Fibroblast of mammary gland (primary cell): ENCODE results near the gene SPI1.

Source experiments
- DNase-seq: peaks from one replicate; pipeline ENCODE4 v3.0.0-alpha.2; 2010; ENCODE audit warnings: low read depth
- H3K4me3 ChIP-seq: 2 replicates; pipeline ENCODE4 v1.5.1; 2011; ENCODE audit warnings: low read depth, mild to moderate bottlenecking, low read length, moderate library complexity; ENCODE audit not compliant: control insufficient read depth
- TF ChIP-seq, protein P1 (sequence below): conservative IDR thresholded peaks from 2 replicates; pipeline ENCODE4 v1.5.1; 2011; ENCODE audit warnings: low read depth, low read length, inconsistent platforms; ENCODE audit not compliant: control insufficient read depth, insufficient read depth

Gene SPI1

DNA sequence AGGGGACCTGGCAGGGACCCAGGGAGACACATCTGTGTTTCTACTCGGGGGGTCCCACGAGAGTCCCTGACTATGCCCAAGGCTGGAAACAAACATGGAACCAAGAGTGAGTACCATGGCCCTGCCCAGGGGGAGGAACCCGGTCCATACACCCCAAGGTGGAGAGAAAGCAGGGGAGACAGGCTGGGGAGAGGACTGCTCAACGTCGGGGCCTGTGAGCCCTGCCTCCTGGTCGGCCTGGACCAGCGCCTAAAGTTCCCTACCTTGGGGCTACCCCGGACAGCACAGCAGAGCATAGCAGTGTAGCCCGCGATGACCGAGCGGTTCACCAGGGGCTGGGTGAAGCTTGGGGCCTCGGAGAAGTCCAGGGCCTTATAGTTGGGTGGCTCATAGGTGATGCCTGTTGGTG lies 46.0 kb downstream of the SPI1 start:
- TF ChIP-seq, protein P1, sequence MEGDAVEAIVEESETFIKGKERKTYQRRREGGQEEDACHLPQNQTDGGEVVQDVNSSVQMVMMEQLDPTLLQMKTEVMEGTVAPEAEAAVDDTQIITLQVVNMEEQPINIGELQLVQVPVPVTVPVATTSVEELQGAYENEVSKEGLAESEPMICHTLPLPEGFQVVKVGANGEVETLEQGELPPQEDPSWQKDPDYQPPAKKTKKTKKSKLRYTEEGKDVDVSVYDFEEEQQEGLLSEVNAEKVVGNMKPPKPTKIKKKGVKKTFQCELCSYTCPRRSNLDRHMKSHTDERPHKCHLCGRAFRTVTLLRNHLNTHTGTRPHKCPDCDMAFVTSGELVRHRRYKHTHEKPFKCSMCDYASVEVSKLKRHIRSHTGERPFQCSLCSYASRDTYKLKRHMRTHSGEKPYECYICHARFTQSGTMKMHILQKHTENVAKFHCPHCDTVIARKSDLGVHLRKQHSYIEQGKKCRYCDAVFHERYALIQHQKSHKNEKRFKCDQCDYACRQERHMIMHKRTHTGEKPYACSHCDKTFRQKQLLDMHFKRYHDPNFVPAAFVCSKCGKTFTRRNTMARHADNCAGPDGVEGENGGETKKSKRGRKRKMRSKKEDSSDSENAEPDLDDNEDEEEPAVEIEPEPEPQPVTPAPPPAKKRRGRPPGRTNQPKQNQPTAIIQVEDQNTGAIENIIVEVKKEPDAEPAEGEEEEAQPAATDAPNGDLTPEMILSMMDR, result no peak
- no peak overlapping the region for H3K4me3 ChIP-seq
- no peak for DNase-seq

DNA sequence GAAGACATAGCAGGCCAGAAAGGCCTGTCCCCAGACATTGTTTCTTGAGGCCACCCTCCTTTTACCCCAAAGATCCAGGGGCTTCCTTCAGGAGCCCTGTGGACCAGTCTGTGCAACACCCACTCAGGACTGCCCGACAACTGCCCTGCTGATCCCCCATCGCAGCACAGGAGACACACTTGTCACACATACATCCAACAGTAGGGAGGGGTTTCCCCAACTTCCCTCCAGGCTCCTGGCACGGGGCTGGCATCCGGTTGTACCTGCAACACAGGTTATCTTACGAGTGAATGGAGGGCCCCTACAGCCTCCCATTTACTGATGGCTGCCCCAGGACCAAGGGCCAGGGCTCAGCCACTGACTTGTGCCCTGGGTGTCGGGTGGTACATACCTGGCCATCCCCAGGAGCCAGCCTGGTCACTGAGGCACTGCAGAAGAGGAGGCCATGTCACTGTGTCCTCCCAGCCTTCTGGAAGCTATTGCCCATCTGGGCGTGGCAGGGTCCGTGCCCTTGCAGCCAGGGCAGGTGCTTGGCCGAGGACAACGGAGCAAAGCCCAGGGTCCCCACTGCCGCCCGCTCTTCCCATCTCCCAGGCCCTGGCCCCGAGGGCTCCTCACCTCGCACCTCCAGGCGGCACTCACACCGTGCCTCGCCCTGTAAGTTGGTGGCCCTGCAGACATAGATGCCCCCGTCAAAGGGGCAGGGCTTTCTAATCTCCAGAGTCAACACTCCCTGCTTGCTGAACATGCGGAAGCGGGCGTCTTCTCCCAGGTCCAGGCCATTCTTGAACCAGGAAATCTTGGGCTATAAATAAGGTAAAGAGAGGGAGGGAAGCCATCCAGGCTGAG lies 46.7 kb downstream of the SPI1 start:
- no peak for DNase-seq
- TF ChIP-seq, protein P1, result no peak
- H3K4me3 ChIP-seq, result no peak overlapping the region

DNA sequence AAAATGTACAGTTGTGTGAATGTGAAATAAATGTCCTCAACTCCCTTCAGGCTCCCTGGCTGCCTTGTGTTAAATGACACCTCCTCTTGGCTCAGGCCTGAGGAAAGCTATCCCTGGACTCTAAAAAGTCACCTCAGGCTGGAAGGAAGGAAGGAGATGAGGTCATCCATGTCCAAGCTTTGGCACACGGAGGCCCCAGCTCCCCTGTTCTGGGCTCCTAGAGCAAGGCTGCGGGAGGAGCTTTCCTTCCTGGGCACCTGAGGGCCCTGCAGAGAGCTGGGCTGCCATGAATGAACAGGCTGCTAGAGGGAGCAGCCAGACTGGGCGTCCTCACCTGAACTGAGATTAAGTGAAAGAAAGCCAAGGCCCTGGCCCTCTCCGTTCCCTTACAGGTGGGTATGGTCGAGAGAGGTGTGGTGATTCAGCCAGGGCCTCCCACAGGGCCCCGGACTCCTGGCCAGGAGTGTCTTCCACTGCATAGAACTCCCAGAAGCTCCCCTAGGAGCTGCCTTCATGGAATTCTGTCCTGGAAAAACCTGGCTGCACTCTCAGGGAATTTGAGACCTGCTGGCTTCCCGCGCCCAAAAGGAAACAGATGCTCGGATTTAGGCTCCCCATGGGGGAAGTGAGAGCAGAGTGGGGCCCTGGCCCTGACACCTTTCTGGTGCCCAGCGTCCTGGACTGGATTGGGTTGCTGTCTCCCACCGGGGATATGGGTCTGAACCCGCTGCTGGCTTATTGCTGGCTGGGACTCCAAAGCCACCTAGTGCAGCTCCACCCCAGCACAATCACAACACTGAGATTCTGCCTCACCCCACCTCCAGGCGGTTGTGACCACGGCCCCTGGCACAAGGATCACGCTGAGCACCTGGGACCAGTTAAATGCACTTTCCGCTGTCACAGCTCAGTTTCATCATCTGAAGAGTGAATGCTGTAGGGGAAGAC lies 48.1 kb downstream of the SPI1 start:
- DNase-seq, result no peak
- H3K4me3 ChIP-seq, result no peak overlapping the region
- TF ChIP-seq, protein P1, result no peak

DNA sequence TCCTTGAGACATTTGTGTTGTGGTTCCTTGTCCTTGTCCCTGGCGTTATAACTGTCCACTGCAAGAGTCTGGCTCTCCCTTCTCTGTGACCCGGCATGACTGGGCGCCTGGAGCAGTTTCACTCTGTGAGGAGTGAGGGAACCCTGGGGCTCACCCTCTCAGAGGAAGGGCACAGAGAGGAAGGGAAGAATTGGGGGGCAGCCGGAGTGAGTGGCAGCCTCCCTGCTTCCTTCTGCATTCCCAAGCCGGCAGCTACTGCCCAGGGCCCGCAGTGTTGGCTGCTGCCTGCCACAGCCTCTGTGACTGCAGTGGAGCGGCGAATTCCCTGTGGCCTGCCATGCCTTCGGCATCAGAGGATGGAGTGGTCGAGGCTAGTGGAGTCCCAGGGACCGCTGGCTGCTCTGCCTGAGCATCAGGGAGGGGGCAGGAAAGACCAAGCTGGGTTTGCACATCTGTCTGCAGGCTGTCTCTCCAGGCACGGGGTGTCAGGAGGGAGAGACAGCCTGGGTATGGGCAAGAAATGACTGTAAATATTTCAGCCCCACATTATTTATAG lies 48.8 kb downstream of the SPI1 start:
- TF ChIP-seq, protein P1, result no peak
- H3K4me3 ChIP-seq, result no peak overlapping the region
- DNase-seq, result no peak

DNA sequence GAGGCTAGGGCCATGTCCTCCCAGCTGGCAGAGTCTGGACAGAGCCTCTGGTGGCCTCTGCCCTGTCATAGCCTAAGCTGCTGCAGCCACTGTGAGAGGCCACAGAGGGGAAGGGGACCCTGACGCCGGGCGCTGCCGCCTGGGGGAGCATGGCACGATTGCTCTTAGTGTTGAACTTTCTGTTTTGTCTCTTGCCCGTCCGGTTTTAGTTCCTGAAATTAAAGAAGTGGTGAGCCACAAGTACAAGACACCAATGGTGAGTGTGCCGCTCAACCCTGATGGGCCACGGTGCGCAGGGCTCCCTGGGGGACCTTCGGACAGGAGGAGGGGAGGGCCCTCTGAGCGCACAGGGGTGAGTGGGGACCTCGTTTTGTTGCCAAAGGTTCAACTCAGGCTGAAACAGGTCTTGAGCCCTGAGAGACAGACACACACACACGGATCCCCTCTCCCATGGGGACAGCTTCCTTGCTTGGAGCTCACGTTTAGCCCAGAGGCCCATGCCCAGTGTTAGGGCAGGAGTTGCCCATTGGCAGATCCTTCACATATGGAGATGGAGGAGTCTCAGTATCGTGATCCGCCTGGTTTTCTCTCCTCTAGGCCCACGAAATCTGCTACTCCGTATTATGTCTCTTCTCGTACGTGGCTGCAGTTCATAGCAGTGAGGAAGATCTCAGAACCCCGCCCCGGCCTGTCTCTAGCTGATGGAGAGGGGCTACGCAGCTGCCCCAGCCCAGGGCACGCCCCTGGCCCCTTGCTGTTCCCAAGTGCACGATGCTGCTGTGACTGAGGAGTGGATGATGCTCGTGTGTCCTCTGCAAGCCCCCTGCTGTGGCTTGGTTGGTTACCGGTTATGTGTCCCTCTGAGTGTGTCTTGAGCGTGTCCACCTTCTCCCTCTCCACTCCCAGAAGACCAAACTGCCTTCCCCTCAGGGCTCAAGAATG lies 49.6 kb downstream of the SPI1 start:
- TF ChIP-seq, protein P1, result no peak
- no peak for DNase-seq
- no peak overlapping the region for H3K4me3 ChIP-seq
